ENCODE measurements around the gene VIPAS39. TPM values are rescaled to one million over a fixed set of nuclear protein-coding genes. Genes with fewer than 3 reads are reported as not detected.

The VIPAS39 gene
- total and polyA plus RNA-seq, 2 of the 4 experiments (the other 2 are of a cell fraction) = 19.0 to 43.0 TPM

DNA sequence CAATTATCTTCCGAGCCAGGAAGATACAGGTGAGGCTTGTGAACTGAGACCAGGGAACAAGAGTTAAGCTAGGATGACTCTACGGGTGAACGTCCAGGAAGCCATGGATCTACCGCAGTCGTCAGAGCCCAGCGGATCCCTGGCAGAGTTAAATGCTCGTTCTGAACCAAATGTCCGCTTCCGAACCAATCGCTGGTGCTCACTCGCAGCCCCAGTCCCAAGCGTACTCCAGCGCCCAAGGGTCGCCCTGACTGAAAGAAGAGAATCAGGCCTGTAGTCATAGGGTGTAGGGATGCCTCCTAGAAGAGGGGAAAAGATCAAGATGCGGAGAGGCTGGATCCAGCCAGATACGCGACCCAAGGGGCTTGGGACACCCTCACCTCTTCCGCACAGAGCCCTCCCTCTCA, 283 bp downstream of the VIPAS39 start:
- in situ Hi-C loops (cut with MboI; ENCODE audit: low sequenced_read_pairs) = no loop called here
- Histone ChIP-seq H3K36me3 (ENCODE audit: control insufficient read depth, insufficient read depth, low read length) (peaks cover 16% of the 10 kb centered on the region), H3K79me1 (ENCODE audit: low read depth in 1 of 2, low read length in 2 of 2) (peaks cover 15 to 45% of the 10 kb centered on the region in 2 experiments; a peak in 3 of 4 replicates), H4K5ac (ENCODE audit: low read depth, low read length) (peak overlapping the region; percentile 52), H3K23ac (ENCODE audit: low read depth, low read length) (peak overlapping the region; percentile 83), H3K4me2 (ENCODE audit: low read depth, low read length) (peak overlapping the region; percentile 94), H2BK15ac (ENCODE audit: low read depth, low read length) (no peak overlapping the region), H3K27ac (ENCODE audit: insufficient read depth, low read length) (peak overlapping the region; percentile 62), H3K9me1 (ENCODE audit: insufficient read depth, low read length) (peaks cover 2% of the 10 kb centered on the region), H4K8ac (ENCODE audit: low read depth in 2 of 2, low read length in 2 of 2) (peak overlapping the region; percentile 35 to 88; a peak in 3 of 4 replicates), H2AFZ (replicated peaks; ENCODE audit: low read length, poor library complexity) (peak overlapping the region; percentile 99), H3K9me3 (ENCODE audit: control insufficient read depth, insufficient read depth, low read length) (no peaks in the 10 kb centered on the region), H2AK9ac (replicated peaks; ENCODE audit: low read depth, low read length, poor library complexity) (peak overlapping the region; percentile 62), H3K4me1 (ENCODE audit: control insufficient read depth, insufficient read depth, low read length) (peaks cover 3% of the 10 kb centered on the region), H2BK20ac (ENCODE audit: low read depth, low read length) (no peak overlapping the region), H3K9ac (ENCODE audit: low read depth, low read length) (peak overlapping the region; percentile 85), H2AK5ac (ENCODE audit: low read depth, low read length) (peak overlapping the region; percentile 16), H3K18ac (ENCODE audit: low read depth, low read length) (no peak overlapping the region), H3K27me3 (ENCODE audit: control insufficient read depth, insufficient read depth, low read length) (no peaks in the 10 kb centered on the region), H3K14ac (replicated peaks; ENCODE audit: low read depth, low read length) (peak overlapping the region; percentile 80), H3K56ac (ENCODE audit: extremely low read depth, insufficient read depth, low read length) (peak overlapping the region; percentile 60; the same call in 1 of the 2 replicates), H2BK120ac (ENCODE audit: low read depth, low read length) (no peak overlapping the region), H4K91ac (ENCODE audit: insufficient read depth, low read depth, low read length) (peak overlapping the region; percentile 45), H3K4me3 (ENCODE audit: insufficient read depth, low read depth, low read length) (peak overlapping the region; percentile 69), H4K20me1 (ENCODE audit: insufficient read depth, low read length) (peaks cover 14% of the 10 kb centered on the region; the same call in 1 of the 2 replicates), H2BK5ac (ENCODE audit: low read depth, low read length, poor library complexity, severe bottlenecking) (peak overlapping the region; percentile 43), H3K4ac (ENCODE audit: low read depth, low read length) (peak overlapping the region; percentile 82)
- dilution Hi-C loops (cut with HindIII; ENCODE audit: low sequenced_read_pairs, unreplicated experiment) = no loop called here
- DNase-seq = peak; percentile 40
- ChIA-PET POLR2A (ENCODE audit: unreplicated experiment) (interaction anchor here (0.6 to 0.7 kb wide), 4 partner anchors 11 to 166 kb away, joined by 3 to 13 read pairs (median 6); no protein-coding TSS in a partner anchor), CTCF (interaction anchor here (0.6 kb wide), 1 partner anchor 142 kb away, joined by 7 read pairs; no protein-coding TSS in a partner anchor)
- peak; percentile 19 for ATAC-seq (ENCODE audit: low read depth)
- no TSS peak for BruUV-seq (replicated peaks)
- 1% methylated on average over 9 of the region's 18 CpGs; no CpG with 5 or more reads in 1 of the 2 experiments for WGBS, 2 experiments (ENCODE audit: extremely low coverage in 2 of 2, insufficient read length in 1 of 2)
- TF ChIP-seq CEBPB (IDR thresholded peaks at IDR 0.05; ENCODE audit: low read depth, low read length) = no peak
- 0 out of 2 replicates have a peak, but pooled peaks have one; percentile 38 for TF ChIP-seq CHD1 (IDR thresholded peaks at IDR 0.05; ENCODE audit: low read depth, low read length)
- intact Hi-C loops (cut with micrococcal nuclease) = loop anchor here (1.0 to 10.0 kb wide), 4 partner anchors 80 to 345 kb away; partner anchors contain the start of genes ADCK1, GSTZ1, POMT2 and SAMD15
